ENCODE results near the gene KCNJ18. TPM values are rescaled to one million over a fixed set of nuclear protein-coding genes. Genes with fewer than 3 reads are reported as not detected.
A peak's percentile ranks its signal among the peaks of the same experiment; 100 is the strongest.
"Not testable (repeated sequence)": the region's sequence is repeated elsewhere in the genome, so short reads cannot be mapped to it uniquely, and the experiment has no call there.

KCNJ18 gene
- total and polyA plus RNA-seq, 8 donors = not detected

GRCh38 chr17:21683897-21684296 is 8.4 kb upstream of the KCNJ18 start:
- WGBS, 2 donors = 64 to 71% methylated on average over 17 to 18 of the region's 18 CpGs
- H3K27ac ChIP-seq; H3K27me3 ChIP-seq; H3K9me3 ChIP-seq; intact Hi-C loops (cut with DNase I); ATAC-seq; H3K36me3 ChIP-seq; H3K4me1 ChIP-seq; H3K4me3 ChIP-seq; FAIRE-seq: not testable (repeated sequence)
- peak in 2 of 6 donors; percentile 17 to 22 for DNase-seq

GRCh38 chr17:21684384-21684783 is 7.9 kb upstream of the KCNJ18 start:
- H3K27me3 ChIP-seq; H3K27ac ChIP-seq; intact Hi-C loops (cut with DNase I); ATAC-seq; H3K4me3 ChIP-seq; H3K4me1 ChIP-seq; FAIRE-seq; H3K36me3 ChIP-seq; H3K9me3 ChIP-seq: not testable (repeated sequence)
- WGBS, 2 donors = 85 to 89% methylated on average over 18 to 27 of the region's 33 CpGs
- peak in 1 of 6 donors; percentile 23 for DNase-seq

GRCh38 chr17:21685061-21685795 is 7.1 kb upstream of the KCNJ18 start:
- DNase-seq = peak in 1 of 6 donors; percentile 30
- H3K27ac ChIP-seq, H3K27me3 ChIP-seq, H3K36me3 ChIP-seq, H3K4me3 ChIP-seq, H3K9me3 ChIP-seq, FAIRE-seq, ATAC-seq, H3K4me1 ChIP-seq: not testable (repeated sequence)
- intact Hi-C loops (cut with DNase I) = loop anchor here in 1 of 3 donors (5.0 kb wide), 1 partner anchor 283 kb away; no protein-coding TSS in a partner anchor
- 70 to 71% methylated on average over 34 to 42 of the region's 42 CpGs for WGBS, 2 donors

GRCh38 chr17:21686165-21687015 is 5.9 kb upstream of the KCNJ18 start:
- H3K36me3 ChIP-seq = no peaks in the 10 kb centered on the region
- no peaks in the 10 kb centered on the region for H3K9me3 ChIP-seq
- no peak overlapping the region for H3K27ac ChIP-seq
- no peak overlapping the region for H3K4me3 ChIP-seq
- H3K4me1 ChIP-seq = no peaks in the 10 kb centered on the region
- no peak for TF ChIP-seq CTCF (IDR thresholded peaks at IDR 0.05)
- H3K27me3 ChIP-seq = no peaks in the 10 kb centered on the region
- no peak for ATAC-seq
- 51 to 62% methylated on average over 23 of the region's 23 CpGs for WGBS, 2 donors
- DNase-seq = peak in 1 of 6 donors; percentile 19
- intact Hi-C loops (cut with DNase I) = loop anchor here in 1 of 3 donors (5.0 kb wide), 1 partner anchor 284 kb away; no protein-coding TSS in a partner anchor
- no peak for FAIRE-seq

GRCh38 chr17:21687136-21687953 is 5.0 kb upstream of the KCNJ18 start:
- no peaks in the 10 kb centered on the region for H3K27me3 ChIP-seq
- H3K27ac ChIP-seq = no peak overlapping the region
- peak in 1 of 6 donors; percentile 54 for DNase-seq
- H3K4me3 ChIP-seq = no peak overlapping the region
- no peak for TF ChIP-seq CTCF (IDR thresholded peaks at IDR 0.05)
- ATAC-seq = no peak
- intact Hi-C loops (cut with DNase I) = loop anchor here in 1 of 3 donors (5.0 kb wide), 1 partner anchor 285 kb away; no protein-coding TSS in a partner anchor
- H3K36me3 ChIP-seq = no peaks in the 10 kb centered on the region
- no peak for FAIRE-seq
- no peaks in the 10 kb centered on the region for H3K4me1 ChIP-seq
- WGBS, 2 donors = 56 to 70% methylated on average over 19 of the region's 19 CpGs
- no peaks in the 10 kb centered on the region for H3K9me3 ChIP-seq

Measured in pancreas (tissue), 10 donors.